Right renal pelvis (tissue), 4 donors: ENCODE measurements around the gene ETV1. TPM values are rescaled to one million over a fixed set of nuclear protein-coding genes. Genes with fewer than 3 reads are reported as not detected.

Experiments
- DNase-seq, 4 donors: peaks; one replicate each; pipeline ENCODE4 v3.0.0-alpha.2; 2013; ENCODE audit warnings: low read depth in 4 of 4, low spot score in 3 of 4, missing footprints in 1 of 4
- polyA plus RNA-seq, 4 donors: library from polyadenylated mRNA; unstranded; fragments of 120-200 nt; gene quantifications; one replicate each; pipeline ENCODE4 v1.2.1, GENCODE V29; 2013; ENCODE audit not compliant: insufficient read length in 4 of 4

The ETV1 gene
- polyA plus RNA-seq, 4 donors, result 29.3 to 46.0 (median 36.7) TPM

- no peak for DNase-seq
These were observed 1.4 kb downstream of the ETV1 start for GRCh38 chr7:13988065-13988464.

- DNase-seq, result no peak
These were observed 2.1 kb downstream of the ETV1 start for GRCh38 chr7:13987395-13987794.

- no peak for DNase-seq
These were observed 3.3 kb downstream of the ETV1 start for GRCh38 chr7:13986208-13986607.

GRCh38 chr7:13984831-13985685, 4.4 kb downstream of the ETV1 start:
- no peak for DNase-seq

- no peak for DNase-seq
These were observed 5.4 kb downstream of the ETV1 start for GRCh38 chr7:13984061-13984460.

- no peak for DNase-seq
These were observed 6.4 kb downstream of the ETV1 start for GRCh38 chr7:13982940-13983677.

GRCh38 chr7:13981070-13981469, 8.4 kb downstream of the ETV1 start:
- no peak for DNase-seq

- DNase-seq, result no peak
These were observed 9.0 kb downstream of the ETV1 start for GRCh38 chr7:13980474-13980873.

GRCh38 chr7:13979671-13980435, 9.6 kb downstream of the ETV1 start:
- no peak for DNase-seq

GRCh38 chr7:13976594-13976993, 12.9 kb downstream of the ETV1 start:
- no peak for DNase-seq

- DNase-seq, result no peak
These were observed 24.4 kb downstream of the ETV1 start for GRCh38 chr7:13965077-13965476.

- DNase-seq, result no peak
These were observed 25.5 kb downstream of the ETV1 start for GRCh38 chr7:13963925-13964324.

GRCh38 chr7:13955494-13955893, 34.0 kb downstream of the ETV1 start:
- DNase-seq, result no peak

- no peak for DNase-seq
These were observed 36.1 kb downstream of the ETV1 start for GRCh38 chr7:13953368-13953767.

GRCh38 chr7:13952921-13953320, 36.5 kb downstream of the ETV1 start:
- no peak for DNase-seq

GRCh38 chr7:13949939-13950338, 39.5 kb downstream of the ETV1 start:
- no peak for DNase-seq

GRCh38 chr7:13949445-13949844, 40.0 kb downstream of the ETV1 start:
- no peak for DNase-seq

- DNase-seq, result no peak
These were observed 41.3 kb downstream of the ETV1 start for GRCh38 chr7:13948019-13948801.

- no peak for DNase-seq
These were observed 41.9 kb downstream of the ETV1 start for GRCh38 chr7:13947535-13947934.

- no peak for DNase-seq
These were observed 43.3 kb downstream of the ETV1 start for GRCh38 chr7:13946181-13946580.
